Measurements from ENCODE around the gene TTC28.

GRCh38 chr22:28637225-28637624 is 42.4 kb downstream of the TTC28 start:
- TF ChIP-seq POLR2A (IDR thresholded peaks at IDR 0.05) (no peak), CTCF (IDR thresholded peaks at IDR 0.05) (no peak), EP300 (IDR thresholded peaks at IDR 0.05) (no peak)

Data from gastroesophageal sphincter (tissue), 3 donors.